ENCODE results near the gene DCLRE1B.
A peak's percentile ranks its signal among the peaks of the same experiment; 100 is the strongest.
"Not testable (repeated sequence)": the region's sequence is repeated elsewhere in the genome, so short reads cannot be mapped to it uniquely, and the experiment has no call there.

Gene DCLRE1B

GRCh38 chr1:113928941-113929749 is 24.0 kb downstream of the DCLRE1B start, which contains the start of gene HIPK1:
HIPK1 (plus strand) TSS chr1:113929324.
- peak; percentile 90 for DNase-seq

- peak; percentile 29 for DNase-seq
Observed at GRCh38 chr1:113929750-113930498, 24.8 kb downstream of the DCLRE1B start.

GRCh38 chr1:113930499-113931161 is 25.5 kb downstream of the DCLRE1B start:
- peak; percentile 63 for DNase-seq

- peak; percentile 30 for DNase-seq
Observed at GRCh38 chr1:113931451-113931851, 26.3 kb downstream of the DCLRE1B start.

GRCh38 chr1:113934006-113934405 is 28.9 kb downstream of the DCLRE1B start:
- DNase-seq: no peak

- DNase-seq: no peak
Observed at GRCh38 chr1:113934511-113935055, 29.5 kb downstream of the DCLRE1B start.

GRCh38 chr1:113935176-113935575 is 30.1 kb downstream of the DCLRE1B start:
- DNase-seq: no peak

GRCh38 chr1:113935970-113936369 is 30.8 kb downstream of the DCLRE1B start:
- DNase-seq: no peak

- DNase-seq: no peak
Observed at GRCh38 chr1:113937146-113937545, 32.0 kb downstream of the DCLRE1B start.

GRCh38 chr1:113938192-113938591 is 33.1 kb downstream of the DCLRE1B start:
- DNase-seq: no peak

- no peak for DNase-seq
Observed at GRCh38 chr1:113940365-113941244, 35.5 kb downstream of the DCLRE1B start.

- no peak for DNase-seq
Observed at GRCh38 chr1:113941245-113941559, 36.1 kb downstream of the DCLRE1B start.

- DNase-seq: no peak
Observed at GRCh38 chr1:113942527-113942926, 37.4 kb downstream of the DCLRE1B start.

GRCh38 chr1:113943028-113943811 is 38.1 kb downstream of the DCLRE1B start:
- DNase-seq: no peak

- DNase-seq: no peak
Observed at GRCh38 chr1:113945329-113945728, 40.2 kb downstream of the DCLRE1B start.

GRCh38 chr1:113946112-113946511 is 41.0 kb downstream of the DCLRE1B start:
- no peak for DNase-seq

- DNase-seq: no peak
Observed at GRCh38 chr1:113946678-113947387, 41.7 kb downstream of the DCLRE1B start.

- DNase-seq: no peak
Observed at GRCh38 chr1:113947388-113948107, 42.4 kb downstream of the DCLRE1B start.

GRCh38 chr1:113948151-113948550 is 43.0 kb downstream of the DCLRE1B start:
- not testable (repeated sequence) for DNase-seq

GRCh38 chr1:113949007-113949406 is 43.9 kb downstream of the DCLRE1B start:
- peak; percentile 15 for DNase-seq
